HepG2 (cell line): ENCODE results near the gene FAM174C. TPM values are rescaled to one million over a fixed set of nuclear protein-coding genes. Genes with fewer than 3 reads are reported as not detected.

Experiments
- AFF4 ChIP-seq: sonication (generic); formaldehyde crosslinking; IDR thresholded peaks from 2 replicates; pipeline ENCODE4 v1.4.0; 2020; ENCODE audit warnings: missing genetic modification reagents
- ATAD3A ChIP-seq: sonication (generic); formaldehyde crosslinking; IDR thresholded peaks from 2 replicates; pipeline ENCODE4 v1.4.0; 2020; ENCODE audit warnings: missing genetic modification reagents
- ATF6 ChIP-seq: sonication (generic); formaldehyde crosslinking; conservative IDR thresholded peaks from 2 replicates; pipeline ENCODE4 v1.4.0; 2020; ENCODE audit warnings: missing genetic modification reagents
- CTCF ChIP-seq: sonication (generic); formaldehyde crosslinking; IDR thresholded peaks from 2 replicates; pipeline ENCODE4 v1.5.0; 2020; ENCODE audit warnings: mild to moderate bottlenecking, missing genetic modification reagents, moderate library complexity
- HMGXB4 ChIP-seq, 2 experiments: sonication (generic) in 1 of 2; formaldehyde crosslinking in 1 of 2; IDR thresholded peaks; 2 replicates each; pipeline versions ENCODE4 v1.4.0 to v1.6.1; 2018 to 2020; ENCODE audit warnings: missing genetic modification reagents in 2 of 2, borderline replicate concordance in 1 of 2, low read depth in 1 of 2, mild to moderate bottlenecking in 1 of 2, missing biosample characterization in 1 of 2
- HNRNPUL1 ChIP-seq: fragments of 200-400 bp; formaldehyde crosslinking; IDR thresholded peaks from 2 replicates; pipeline ENCODE4 v1.6.1; 2017; ENCODE audit warnings: low read depth, mild to moderate bottlenecking, low read length, moderate library complexity
- IKZF5 ChIP-seq: IDR thresholded peaks from 2 replicates; pipeline ENCODE4 v1.6.1; 2018; ENCODE audit warnings: missing genetic modification reagents, mild to moderate bottlenecking, missing compliant biosample characterization
- KLF6 ChIP-seq: IDR thresholded peaks from 2 replicates; pipeline ENCODE4 v1.8.0; 2016; ENCODE audit warnings: missing biosample characterization, missing genetic modification reagents
- MED1 ChIP-seq: sonication (generic); formaldehyde crosslinking; IDR thresholded peaks from 2 replicates; pipeline ENCODE4 v1.4.0; 2020; ENCODE audit warnings: missing genetic modification reagents
- NFRKB ChIP-seq: fragments of 450-650 bp; IDR thresholded peaks from 2 replicates; pipeline ENCODE4 v1.6.1; 2017
- TGIF2 ChIP-seq: IDR thresholded peaks from 2 replicates; pipeline ENCODE4 v1.6.1; 2016; ENCODE audit warnings: control low read depth, missing compliant biosample characterization
- TP53 ChIP-seq: sonication (generic); formaldehyde crosslinking; conservative IDR thresholded peaks from 2 replicates; pipeline ENCODE4 v1.4.0; 2020; ENCODE audit warnings: missing genetic modification reagents
- ZNF557 ChIP-seq: sonication (generic); formaldehyde crosslinking; IDR thresholded peaks from 2 replicates; pipeline ENCODE4 v1.4.0; 2020; ENCODE audit warnings: missing genetic modification reagents
- ZNF589 ChIP-seq: sonication (generic); formaldehyde crosslinking; conservative IDR thresholded peaks from 2 replicates; pipeline ENCODE4 v1.8.0; 2022; ENCODE audit warnings: mild to moderate bottlenecking, moderate library complexity, missing genetic modification reagents
- ZNF784 ChIP-seq: sonication (generic); formaldehyde crosslinking; IDR thresholded peaks from 2 replicates; pipeline ENCODE4 v1.5.1; 2020; ENCODE audit warnings: missing genetic modification reagents, mild to moderate bottlenecking, borderline replicate concordance
- ZNF83 ChIP-seq: sonication (generic); formaldehyde crosslinking; IDR thresholded peaks from 2 replicates; pipeline ENCODE4 v1.4.0; 2020; ENCODE audit warnings: missing genetic modification reagents, mild to moderate bottlenecking, borderline replicate concordance
- ZNF883 ChIP-seq: sonication (generic); formaldehyde crosslinking; IDR thresholded peaks from 2 replicates; pipeline ENCODE4 v1.5.1; 2020; ENCODE audit warnings: mild to moderate bottlenecking, missing genetic modification reagents; ENCODE audit errors: not compliant biosample characterization
- polyA plus RNA-seq, 8 experiments: library from polyadenylated mRNA; depleted of rRNA in 3 of 8; stranded (reverse) in 7 of 8; unstranded in 1 of 8; fragments of >200 nt; fragmentation: Illumina TruSeq in 4 of 8; extraction: Trizol in 4 of 8; gene quantifications; 2 replicates each; pipeline versions ENCODE4 v1.2.1 to v1.2.3, GENCODE V29; 2011 to 2016; ENCODE audit warnings: low read depth in 4 of 8, missing spikeins in 1 of 8, mixed read lengths in 1 of 8; ENCODE audit not compliant: insufficient read depth in 1 of 8
- total RNA-seq, 5 experiments: library from RNA; depleted of rRNA; stranded (reverse); fragments of >200 nt; fragmentation: Illumina TruSeq; extraction: Trizol; gene quantifications; 2 replicates each; pipeline ENCODE4 v1.2.3, GENCODE V29; 2016; ENCODE audit warnings: low read depth in 1 of 5

Gene FAM174C
- total and polyA plus RNA-seq, 2 of the 13 experiments (the other 11 are each of a cell fraction or from before 2014, with no cell fraction given): 19.5 to 31.3 TPM

- TF ChIP-seq ZNF589 (CRISPR knock-in tag) (0 out of 2 replicates have a peak, but pooled peaks have one; percentile 19), ZNF83 (no peak), AFF4 (no peak), ZNF557 (no peak), TGIF2 (CRISPR knock-in tag) (no peak), CTCF (CRISPR knock-in tag) (no peak; the same call in 1 of the 2 replicates), ZNF784 (no peak), ZNF883 (CRISPR knock-in tag) (peak; percentile 33), TP53 (CRISPR knock-in tag) (no peak), ATAD3A (CRISPR knock-in tag) (no peak), NFRKB (no peak), ATF6 (CRISPR knock-in tag) (no peak), KLF6 (peak; percentile 15; the same call in 1 of the 2 replicates), MED1 (CRISPR knock-in tag) (0 out of 2 replicates have a peak, but pooled peaks have one; percentile 13), IKZF5 (CRISPR knock-in tag) (no peak), HNRNPUL1 (no peak), HMGXB4 (CRISPR knock-in tag; IDR thresholded peaks at IDR 0.05; ENCODE audit: borderline replicate concordance in 1 of 2, low read depth in 1 of 2) (peak in 1 of 2 experiments; percentile 38; a peak in 2 of 4 replicates)
Observed at GRCh38 chr19:1269478-1270212, 5.7 kb upstream of the FAM174C start (continued).
